GM21515 (cell line): Measurements from ENCODE around the gene NISCH.

ENCODE experiments used
- ATAC-seq: cut with Tn5 transposase; IDR thresholded peaks from one replicate; pipeline ENCODE4 v1.9.1; 2021; ENCODE audit not compliant: unreplicated experiment

Gene NISCH

GRCh38 chr3:52489453-52489852, 34.0 kb downstream of the NISCH start:
- no peak for ATAC-seq

- no peak for ATAC-seq
Measured at GRCh38 chr3:52490035-52490938, 34.9 kb downstream of the NISCH start.

GRCh38 chr3:52490939-52491526, 35.6 kb downstream of the NISCH start:
- no peak for ATAC-seq

GRCh38 chr3:52492059-52492458, 36.7 kb downstream of the NISCH start:
- ATAC-seq = no peak

- no peak for ATAC-seq
Measured at GRCh38 chr3:52493232-52494017, 38.0 kb downstream of the NISCH start.

- no peak for ATAC-seq
Measured at GRCh38 chr3:52494445-52494844, 39.0 kb downstream of the NISCH start.

- no peak for ATAC-seq
Measured at GRCh38 chr3:52494886-52495495, 39.6 kb downstream of the NISCH start, which contains the start of gene STAB1. Gene STAB1 (plus strand): TSS chr3:52495338. CDS start chr3:52495414, 76 bp downstream.

- no peak for ATAC-seq
Measured at GRCh38 chr3:52495777-52496602, 40.6 kb downstream of the NISCH start.

GRCh38 chr3:52498137-52499054, 43.0 kb downstream of the NISCH start:
- ATAC-seq = no peak

GRCh38 chr3:52501046-52501445, 45.6 kb downstream of the NISCH start:
- ATAC-seq = no peak

GRCh38 chr3:52502001-52502400, 46.6 kb downstream of the NISCH start:
- no peak for ATAC-seq

- ATAC-seq = no peak
Measured at GRCh38 chr3:52502808-52503350, 47.5 kb downstream of the NISCH start.

- ATAC-seq = no peak
Measured at GRCh38 chr3:52503788-52504424, 48.5 kb downstream of the NISCH start.

- no peak for ATAC-seq
Measured at GRCh38 chr3:52504977-52505376, 49.6 kb downstream of the NISCH start.

GRCh38 chr3:52506266-52506966, 51.0 kb downstream of the NISCH start:
- ATAC-seq = no peak

- no peak for ATAC-seq
Measured at GRCh38 chr3:52507359-52507758, 52.0 kb downstream of the NISCH start.

- no peak for ATAC-seq
Measured at GRCh38 chr3:52509753-52510328, 54.4 kb downstream of the NISCH start.
